ENCODE results near the gene ANKRD6.

Gene ANKRD6

GRCh38 chr6:89412071-89413005 is 20.6 kb upstream of the ANKRD6 start, which contains the start of gene RRAGD:
RRAGD (minus strand) TSS chr6:89412273; CDS start chr6:89411993, 280 bp downstream.
- TF ChIP-seq, protein P1, sequence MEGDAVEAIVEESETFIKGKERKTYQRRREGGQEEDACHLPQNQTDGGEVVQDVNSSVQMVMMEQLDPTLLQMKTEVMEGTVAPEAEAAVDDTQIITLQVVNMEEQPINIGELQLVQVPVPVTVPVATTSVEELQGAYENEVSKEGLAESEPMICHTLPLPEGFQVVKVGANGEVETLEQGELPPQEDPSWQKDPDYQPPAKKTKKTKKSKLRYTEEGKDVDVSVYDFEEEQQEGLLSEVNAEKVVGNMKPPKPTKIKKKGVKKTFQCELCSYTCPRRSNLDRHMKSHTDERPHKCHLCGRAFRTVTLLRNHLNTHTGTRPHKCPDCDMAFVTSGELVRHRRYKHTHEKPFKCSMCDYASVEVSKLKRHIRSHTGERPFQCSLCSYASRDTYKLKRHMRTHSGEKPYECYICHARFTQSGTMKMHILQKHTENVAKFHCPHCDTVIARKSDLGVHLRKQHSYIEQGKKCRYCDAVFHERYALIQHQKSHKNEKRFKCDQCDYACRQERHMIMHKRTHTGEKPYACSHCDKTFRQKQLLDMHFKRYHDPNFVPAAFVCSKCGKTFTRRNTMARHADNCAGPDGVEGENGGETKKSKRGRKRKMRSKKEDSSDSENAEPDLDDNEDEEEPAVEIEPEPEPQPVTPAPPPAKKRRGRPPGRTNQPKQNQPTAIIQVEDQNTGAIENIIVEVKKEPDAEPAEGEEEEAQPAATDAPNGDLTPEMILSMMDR (conservative IDR thresholded peaks at IDR 0.05; ENCODE audit: low read depth) = no peak
- ChIA-PET CTCF (interaction anchor here (1.0 to 2.1 kb wide), 3 partner anchors 10 to 197 kb away, joined by 4 to 8 read pairs (median 4); no protein-coding TSS in a partner anchor), POLR2A (ENCODE audit: low non-redundant PET) (interaction anchor here (0.6 kb wide), 1 partner anchor 9 kb away, joined by 3 read pairs; no protein-coding TSS in a partner anchor)
- no peak for DNase-seq (ENCODE audit: low spot score)
- H3K27ac ChIP-seq = no peak within 1 kb of the TSS

- no peak overlapping the region for H3K27ac ChIP-seq
- CTCF ChIA-PET = interaction anchor here (0.6 kb wide), 1 partner anchor 201 kb away, joined by 3 read pairs; no protein-coding TSS in a partner anchor
These were observed 19.9 kb upstream of the ANKRD6 start for GRCh38 chr6:89413006-89413400.

GRCh38 chr6:89414215-89414614 is 18.7 kb upstream of the ANKRD6 start:
- no peak for DNase-seq (ENCODE audit: low spot score)
- TF ChIP-seq, protein P1 (conservative IDR thresholded peaks at IDR 0.05; ENCODE audit: low read depth) = no peak
- ChIA-PET CTCF (interaction anchor here (0.5 to 1.3 kb wide), 3 partner anchors 18 to 275 kb away, joined by 3 read pairs; no protein-coding TSS in a partner anchor), POLR2A (ENCODE audit: low non-redundant PET) (no interaction called here)
- no peak overlapping the region for H3K27ac ChIP-seq

More at GRCh38 chr6:89413006-89413400, 19.9 kb upstream of the ANKRD6 start:
- POLR2A ChIA-PET (ENCODE audit: low non-redundant PET) = no interaction called here
- TF ChIP-seq, protein P1 (conservative IDR thresholded peaks at IDR 0.05; ENCODE audit: low read depth) = no peak
- no peak for DNase-seq (ENCODE audit: low spot score)

- CTCF ChIA-PET = interaction anchor here (0.5 to 1.0 kb wide), 3 partner anchors 43 to 427 kb away, joined by 3 to 4 read pairs (median 3); no protein-coding TSS in a partner anchor
- DNase-seq (ENCODE audit: low spot score) = no peak
- no peak overlapping the region for H3K27ac ChIP-seq
- TF ChIP-seq, protein P1 (conservative IDR thresholded peaks at IDR 0.05; ENCODE audit: low read depth) = no peak
- POLR2A ChIA-PET (ENCODE audit: low non-redundant PET) = no interaction called here
These were observed 17.8 kb upstream of the ANKRD6 start for GRCh38 chr6:89415185-89415584.

GRCh38 chr6:89416796-89417195 is 16.2 kb upstream of the ANKRD6 start:
- ChIA-PET CTCF (no interaction called here), POLR2A (ENCODE audit: low non-redundant PET) (no interaction called here)
- H3K27ac ChIP-seq = no peak overlapping the region
- DNase-seq (ENCODE audit: low spot score) = no peak
- TF ChIP-seq, protein P1 (conservative IDR thresholded peaks at IDR 0.05; ENCODE audit: low read depth) = no peak

DNA sequence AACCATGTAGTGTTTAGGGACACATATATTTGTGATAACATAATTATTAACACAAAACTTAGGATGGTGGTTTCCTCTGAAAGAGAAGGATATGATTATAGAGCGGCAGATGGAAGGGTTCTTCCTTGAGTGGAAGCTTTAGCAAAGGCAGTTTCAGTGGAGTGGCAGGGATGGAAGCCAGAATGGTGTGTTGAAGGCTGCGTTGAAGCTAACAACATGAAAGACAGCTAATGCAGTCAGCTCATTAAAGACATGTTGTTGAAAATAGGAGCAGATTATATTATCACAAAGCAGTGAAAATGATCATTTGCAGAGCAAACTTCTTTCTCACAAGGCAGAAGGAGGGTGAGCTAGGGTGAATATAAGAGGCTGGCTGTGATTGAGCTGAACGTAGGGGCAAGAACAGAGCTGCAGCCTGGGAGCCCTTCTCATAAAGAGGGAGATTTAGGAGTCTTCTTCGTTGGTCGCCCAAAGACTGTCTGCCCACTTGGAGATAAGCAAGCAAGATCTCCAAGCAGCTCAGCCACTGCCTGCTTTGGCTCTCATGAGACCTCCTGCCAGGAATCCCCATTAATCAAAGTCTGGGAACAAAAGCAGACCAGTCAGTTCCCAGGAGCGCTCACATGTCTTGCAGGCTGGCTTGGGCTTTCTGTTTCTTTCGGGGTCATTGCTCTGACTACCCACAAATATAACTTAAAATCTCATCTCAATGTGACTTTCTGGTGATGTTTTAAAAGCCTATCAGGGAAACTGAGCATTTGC is 2.6 kb upstream of the ANKRD6 start:
- TF ChIP-seq, protein P1 (conservative IDR thresholded peaks at IDR 0.05; ENCODE audit: low read depth) = no peak
- CTCF ChIA-PET = interaction anchor here (0.6 to 0.7 kb wide), 2 partner anchors 260 to 397 kb away, joined by 3 read pairs; no protein-coding TSS in a partner anchor
- no peak overlapping the region for H3K27ac ChIP-seq
- POLR2A ChIA-PET (ENCODE audit: low non-redundant PET) = no interaction called here
- no peak for DNase-seq (ENCODE audit: low spot score)
